A673 (cell line): ENCODE data around the gene FAM131B. TPM values are rescaled to one million over a fixed set of nuclear protein-coding genes. Genes with fewer than 3 reads are reported as not detected.

ENCODE experiments used
- Bru-seq: library from RNA; stranded (reverse); fragments of 400-500 nt; gene quantifications from one replicate; lab custom pipeline; 2021; lab: Mats Ljungman, UMichigan
- BruChase-seq, 2 experiments: library from RNA; stranded (reverse); fragments of 400-500 nt; gene quantifications; one replicate each; lab custom pipeline; 2021; lab: Mats Ljungman, UMichigan
- BruUV-seq: library from RNA; stranded (reverse); fragments of 400-500 nt; replicated peaks from 2 replicates; lab custom pipeline; 2021; lab: Mats Ljungman, UMichigan
- CTCF ChIA-PET: fragments of 300-600 bp; sonication (Branson Sonifier 250); formaldehyde crosslinking; loops from one replicate; lab custom pipeline; 2022; ENCODE audit warnings: antibody characterized with exemption; lab: Charles Lee
- POLR2A ChIA-PET: fragments of 300-600 bp; sonication (Branson Sonifier 250); formaldehyde crosslinking; loops from one replicate; lab custom pipeline; 2022; ENCODE audit warnings: antibody characterized with exemption; ENCODE audit not compliant: low non-redundant PET; lab: Charles Lee
- DNase-seq: peaks from one replicate; pipeline ENCODE4 v3.0.0-alpha.2; 2015; ENCODE audit warnings: low spot score
- H3K27ac ChIP-seq: fragments of 200-600 bp; sonication (generic); 2 replicates; pipeline ENCODE4 v1.5.1; 2016; ENCODE audit warnings: mixed run types, low read depth, mild to moderate bottlenecking, mixed read lengths, antibody characterized with exemption, low read length; ENCODE audit not compliant: poor library complexity, severe bottlenecking
- H3K27me3 ChIP-seq: fragments of 200-600 bp; sonication (generic); replicated peaks from 2 replicates; pipeline ENCODE4 v1.6.1; 2017; ENCODE audit warnings: mixed run types, low read depth, mild to moderate bottlenecking, mixed read lengths, antibody characterized with exemption, low read length; ENCODE audit not compliant: insufficient read depth, poor library complexity
- H3K36me3 ChIP-seq: fragments of 200-600 bp; sonication (generic); 2 replicates; pipeline ENCODE4 v1.6.1; 2016; ENCODE audit warnings: mixed run types, mild to moderate bottlenecking, mixed read lengths, antibody characterized with exemption, low read length; ENCODE audit not compliant: insufficient read depth, poor library complexity, severe bottlenecking
- H3K4me1 ChIP-seq: fragments of 200-600 bp; sonication (generic); 2 replicates; pipeline ENCODE4 v1.6.1; 2017; ENCODE audit warnings: mixed run types, mild to moderate bottlenecking, mixed read lengths, antibody characterized with exemption, low read length; ENCODE audit not compliant: insufficient read depth, poor library complexity, severe bottlenecking
- H3K4me3 ChIP-seq: fragments of 200-600 bp; sonication (generic); 2 replicates; pipeline ENCODE4 v1.5.1; 2016; ENCODE audit warnings: low read depth, mixed run types, mild to moderate bottlenecking, mixed read lengths, low read length; ENCODE audit not compliant: poor library complexity, severe bottlenecking
- H3K9me3 ChIP-seq: fragments of 200-600 bp; sonication (generic); 2 replicates; pipeline ENCODE4 v1.6.1; 2016; ENCODE audit warnings: mixed run types, low read depth, mild to moderate bottlenecking, mixed read lengths, antibody characterized with exemption, low read length; ENCODE audit not compliant: poor library complexity, severe bottlenecking
- CTCF ChIP-seq: fragments of 300-800, 200-600 bp; sonication (generic); conservative IDR thresholded peaks from 2 replicates; pipeline ENCODE4 v1.5.1; 2017; ENCODE audit warnings: low read depth, mild to moderate bottlenecking, antibody characterized with exemption, low read length, moderate library complexity, mixed read lengths
- EZH2 ChIP-seq: fragments of 200-600 bp; sonication (generic); IDR thresholded peaks from 2 replicates; pipeline ENCODE4 v1.6.1; 2017; ENCODE audit warnings: borderline replicate concordance, low read depth, mild to moderate bottlenecking, mixed read lengths, antibody characterized with exemption, low read length; ENCODE audit not compliant: poor library complexity, severe bottlenecking
- intact Hi-C: fragments of 100-400 bp; cut with micrococcal nuclease; formaldehyde crosslinking; loops from one replicate; pipeline ENCODE4 v1.10.0; 2022; ENCODE audit not compliant: unreplicated experiment
- long read RNA-seq: library from polyadenylated mRNA; stranded (forward); transcript quantifications from one replicate; pipeline ENCODE4 v2.0.0, GENCODE V29; 2022
- total RNA-seq: library from RNA; stranded (reverse); gene quantifications from 2 replicates; pipeline ENCODE4 v1.2.3, GENCODE V29; 2021

FAM131B gene
- total RNA-seq = 1.8 and 1.9 TPM in 2 replicates
- Bru-seq, nascent RNA = percentile 19 among the genes with signal in this experiment
- percentile 26 among the genes with signal in this experiment for BruChase-seq, experiment 1, labeled RNA remaining after a 2-hour chase
- BruChase-seq, experiment 2, labeled RNA remaining after a 6-hour chase = percentile 39 among the genes with signal in this experiment
- long read RNA-seq, full-length matches to known transcripts = 1 of 4 reads
- long read RNA-seq, partial matches to known transcripts = 0 of 4 reads
- long read RNA-seq, other reads (novel, unspliced or antisense) = 3 of 4 reads

GRCh38 chr7:143362131-143363015 is at the start of gene FAM131B:
FAM131B (minus strand) TSS chr7:143362713; CDS start chr7:143362603, 110 bp downstream.
- H3K4me3 ChIP-seq = peak within 1 kb of the TSS; percentile 51
- H3K27ac ChIP-seq = no peak within 1 kb of the TSS
- BruUV-seq = no TSS peak
- H3K4me1 ChIP-seq = peaks cover 10% of the 10 kb centered on the region
- CTCF ChIA-PET = interaction anchor here (0.9 kb wide), 1 partner anchor 18 kb away, joined by 3 read pairs; no protein-coding TSS in a partner anchor
- H3K27me3 ChIP-seq = peaks cover 59% of the 10 kb centered on the region
- DNase-seq = peak; percentile 19
- no peak for TF ChIP-seq CTCF
- peak; percentile 60 for TF ChIP-seq EZH2
- H3K36me3 ChIP-seq = no peaks in the 10 kb centered on the region
- no peaks in the 10 kb centered on the region for H3K9me3 ChIP-seq
- POLR2A ChIA-PET = no interaction called here
- intact Hi-C loops = no loop called here

GRCh38 chr7:143411976-143412708 is 49.6 kb upstream of the FAM131B start:
- ChIA-PET CTCF (no interaction called here), POLR2A (no interaction called here)
- no peaks in the 10 kb centered on the region for H3K27me3 ChIP-seq
- H3K36me3 ChIP-seq = no peaks in the 10 kb centered on the region
- H3K4me1 ChIP-seq = peaks cover 21% of the 10 kb centered on the region
- no TSS peak for BruUV-seq
- intact Hi-C loops = no loop called here
- H3K27ac ChIP-seq = no peak overlapping the region
- H3K9me3 ChIP-seq = no peaks in the 10 kb centered on the region
- no peak for DNase-seq
- TF ChIP-seq CTCF = no peak
- TF ChIP-seq EZH2 = no peak
- H3K4me3 ChIP-seq = no peak overlapping the region

GRCh38 chr7:143410521-143411004 is 48.0 kb upstream of the FAM131B start:
- no peak for DNase-seq
- H3K36me3 ChIP-seq = no peaks in the 10 kb centered on the region
- H3K27ac ChIP-seq = no peak overlapping the region
- ChIA-PET CTCF (no interaction called here), POLR2A (no interaction called here)
- no peak for TF ChIP-seq EZH2
- no peak for TF ChIP-seq CTCF
- H3K27me3 ChIP-seq = no peaks in the 10 kb centered on the region
- intact Hi-C loops = no loop called here
- H3K4me3 ChIP-seq = no peak overlapping the region
- peaks cover 31% of the 10 kb centered on the region for H3K4me1 ChIP-seq
- BruUV-seq = no TSS peak
- no peaks in the 10 kb centered on the region for H3K9me3 ChIP-seq
